A549 treated with AZD2906 at 1 μM for 4 hours (cell line): ENCODE measurements around the gene P2RY11. TPM values are rescaled to one million over a fixed set of nuclear protein-coding genes. Genes with fewer than 3 reads are reported as not detected.

ENCODE experiments used
- total RNA-seq: library from RNA; stranded (reverse); fragments of 200-300 nt; extraction: Qiagen RNA extraction; gene quantifications from 5 replicates; pipeline ENCODE4 v1.2.3, GENCODE V29; 2022

The P2RY11 gene
- total RNA-seq: 5.2 to 12.0 TPM (median 7.1 TPM) in 5 replicates

DNA sequence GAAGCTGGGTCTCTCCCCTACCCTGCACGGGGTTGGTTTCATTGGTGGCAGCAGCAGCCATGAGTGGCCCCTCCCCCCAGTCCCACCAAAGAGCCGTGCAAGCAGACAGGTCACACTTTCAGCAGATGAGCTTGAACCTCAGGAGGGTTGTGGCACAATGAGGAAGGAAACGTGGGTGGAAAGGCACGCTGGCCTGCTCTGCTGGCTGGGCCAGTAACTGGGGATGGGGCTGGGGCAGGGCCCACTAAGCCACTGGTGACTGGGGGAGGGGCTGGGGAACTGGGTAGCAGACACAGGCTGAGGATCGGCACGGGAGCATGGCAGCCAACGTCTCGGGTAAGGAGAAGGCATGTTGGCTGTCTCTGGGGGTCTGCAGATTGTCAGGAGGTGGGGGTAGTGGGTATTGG is at the start of gene P2RY11:
Gene P2RY11, plus strand, starts transcription at position 289 of the 407 bp plus-strand sequence. Its CDS starts 29 bp downstream, at position 318.

GRCh38 chr19:10085641-10086590 is 25.6 kb upstream of the P2RY11 start, which contains the start of gene SHFL:
Gene SHFL (plus strand): TSS chr19:10086317. CDS start chr19:10086428, 111 bp downstream.

GRCh38 chr19:10106100-10106936 is 5.2 kb upstream of the P2RY11 start, which contains the start of gene PPAN:
Gene PPAN (plus strand): TSS chr19:10106362. CDS start chr19:10106395, 33 bp downstream.

Other genes starting within 250 kb of the P2RY11 start
- 8.4 to 11.8 TPM (median 10.2 TPM) in 5 replicates for gene OLFM2, start 175.2 kb upstream of the P2RY11 start, total RNA-seq
- 2.6 to 3.6 TPM (median 2.9 TPM) in 5 replicates for gene COL5A3, start 101.2 kb upstream of the P2RY11 start, total RNA-seq
- 0.07 to 0.31 TPM (median 0.26 TPM) in 5 replicates for gene RDH8, start 98.2 kb upstream of the P2RY11 start, total RNA-seq
- gene SHFL, start 25.4 kb upstream of the P2RY11 start, total RNA-seq: 6.6 to 7.5 TPM (median 7.3 TPM) in 5 replicates
- gene ANGPTL6, start 9.0 kb upstream of the P2RY11 start, total RNA-seq: 0.05 to 0.10 TPM (median 0.08 TPM) in 5 replicates
- 38.9 to 56.7 TPM (median 51.1 TPM) in 5 replicates for gene PPAN, start 5.3 kb upstream of the P2RY11 start, total RNA-seq
- gene EIF3G, start 8.2 kb downstream of the P2RY11 start, total RNA-seq: 151 to 180 TPM (median 165 TPM) in 5 replicates
- 52.4 to 61.5 TPM (median 57.3 TPM) in 5 replicates for gene DNMT1, start 83.3 kb downstream of the P2RY11 start, total RNA-seq
- gene S1PR2, start 119.6 kb downstream of the P2RY11 start, total RNA-seq: 0.38 to 1.1 TPM (median 0.68 TPM) in 5 replicates
- gene MRPL4, start 140.5 kb downstream of the P2RY11 start, total RNA-seq: 53.8 to 80.9 TPM (median 73.2 TPM) in 5 replicates
- gene ICAM1, start 159.4 kb downstream of the P2RY11 start, total RNA-seq: 2.5 to 5.4 TPM (median 3.9 TPM) in 5 replicates
- 0.08 to 0.12 TPM (median 0.11 TPM) in 4 of 5 replicates, not detected in the other for gene ICAM4, start 175.3 kb downstream of the P2RY11 start, total RNA-seq
- 0.58 to 1.0 TPM (median 0.84 TPM) in 5 replicates for gene ICAM5, start 178.3 kb downstream of the P2RY11 start, total RNA-seq
- 0.79 to 2.7 TPM (median 1.7 TPM) in 5 replicates for gene ZGLP1, start 198.1 kb downstream of the P2RY11 start, total RNA-seq
- gene FDX2, start 204.3 kb downstream of the P2RY11 start, total RNA-seq: 17.5 to 35.4 TPM (median 33.0 TPM) in 5 replicates
- 22.9 to 30.6 TPM (median 28.8 TPM) in 5 replicates for gene RAVER1, start 221.8 kb downstream of the P2RY11 start, total RNA-seq
- gene ICAM3, start 227.9 kb downstream of the P2RY11 start, total RNA-seq: 6.2 to 9.8 TPM (median 8.2 TPM) in 5 replicates